Activated T-cell treated with anti-CD3 and anti-CD28 coated beads for 24 hours (primary cell): Measurements from ENCODE around the gene MAP3K6.
A peak's percentile ranks its signal among the peaks of the same experiment; 100 is the strongest.
"Not testable (repeated sequence)": the region's sequence is repeated elsewhere in the genome, so short reads cannot be mapped to it uniquely, and the experiment has no call there.

Experiments
- DNase-seq: peaks from one replicate; pipeline ENCODE4 v3.0.0-alpha.2; 2020; ENCODE audit warnings: low read depth

MAP3K6 gene

GRCh38 chr1:27366411-27367159 lies at the start of gene MAP3K6:
Gene MAP3K6 (minus strand): TSS chr1:27366961. CDS start chr1:27366597, 364 bp downstream.
- DNase-seq, result no peak

GRCh38 chr1:27414091-27414490 lies 47.3 kb upstream of the MAP3K6 start:
- no peak for DNase-seq

- no peak for DNase-seq
Measured at GRCh38 chr1:27413004-27413403, 46.2 kb upstream of the MAP3K6 start.

- no peak for DNase-seq
Measured at GRCh38 chr1:27412502-27412901, 45.7 kb upstream of the MAP3K6 start.

GRCh38 chr1:27410709-27411108 lies 43.9 kb upstream of the MAP3K6 start:
- no peak for DNase-seq

GRCh38 chr1:27409669-27410068 lies 42.9 kb upstream of the MAP3K6 start:
- DNase-seq, result no peak

- no peak for DNase-seq
Measured at GRCh38 chr1:27408151-27408550, 41.4 kb upstream of the MAP3K6 start.

- not testable (repeated sequence) for DNase-seq
Measured at GRCh38 chr1:27406791-27407190, 40.0 kb upstream of the MAP3K6 start.

- no peak for DNase-seq
Measured at GRCh38 chr1:27406362-27406680, 39.6 kb upstream of the MAP3K6 start.

GRCh38 chr1:27405598-27406361 lies 39.0 kb upstream of the MAP3K6 start:
- DNase-seq, result not testable (repeated sequence)

GRCh38 chr1:27405074-27405473 lies 38.3 kb upstream of the MAP3K6 start:
- no peak for DNase-seq

GRCh38 chr1:27403931-27404330 lies 37.2 kb upstream of the MAP3K6 start:
- DNase-seq, result no peak

- DNase-seq, result peak; percentile 18
Measured at GRCh38 chr1:27403065-27403726, 36.4 kb upstream of the MAP3K6 start.

- DNase-seq, result no peak
Measured at GRCh38 chr1:27402349-27402754, 35.6 kb upstream of the MAP3K6 start.

- no peak for DNase-seq
Measured at GRCh38 chr1:27400963-27401341, 34.2 kb upstream of the MAP3K6 start.

- no peak for DNase-seq
Measured at GRCh38 chr1:27400082-27400962, 33.6 kb upstream of the MAP3K6 start.

GRCh38 chr1:27399251-27400025 lies 32.7 kb upstream of the MAP3K6 start:
- DNase-seq, result no peak

- DNase-seq, result no peak
Measured at GRCh38 chr1:27398405-27399149, 31.8 kb upstream of the MAP3K6 start.

GRCh38 chr1:27397749-27398148 lies 31.0 kb upstream of the MAP3K6 start:
- DNase-seq, result no peak

GRCh38 chr1:27397110-27397509 lies 30.3 kb upstream of the MAP3K6 start:
- DNase-seq, result no peak
